ENCODE measurements around the gene NUP88.
"Not testable (repeated sequence)": the region's sequence is repeated elsewhere in the genome, so short reads cannot be mapped to it uniquely, and the experiment has no call there.

NUP88 gene

DNA sequence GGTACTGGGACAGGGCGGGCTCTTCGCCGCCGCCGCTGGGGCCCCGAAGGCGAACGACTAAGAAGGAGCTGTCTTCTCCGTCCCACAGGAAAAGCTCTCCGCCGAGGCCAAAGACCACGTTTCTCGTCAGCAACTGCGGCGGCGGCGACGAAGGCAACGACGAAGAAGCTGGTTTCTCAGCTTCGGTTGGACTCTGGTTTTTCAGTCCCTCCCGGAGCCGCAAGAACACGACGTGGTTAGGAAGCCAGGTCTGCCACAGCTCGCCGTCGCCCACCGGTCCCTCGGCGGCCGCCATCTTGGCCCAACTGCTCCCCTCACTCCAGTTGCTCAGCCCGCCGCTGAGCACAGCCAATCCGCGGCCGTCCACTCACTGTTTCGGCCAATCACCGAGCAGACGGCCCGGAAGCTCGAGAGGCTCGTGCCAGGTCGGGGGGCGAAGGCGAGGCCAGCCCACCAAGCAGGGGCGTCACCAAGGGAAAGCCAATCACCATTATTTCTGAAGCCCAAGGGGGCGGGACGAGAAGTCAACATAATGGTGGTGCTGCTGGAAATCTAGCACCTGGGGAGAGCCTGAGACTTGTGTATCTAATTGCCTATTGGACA, at the start of gene NUP88:
Gene NUP88 (minus strand): TSS at position 307 of the 603 bp plus-strand sequence. CDS start 12 bp downstream, at position 295.
- DNase-seq, result peak; percentile 98

DNA sequence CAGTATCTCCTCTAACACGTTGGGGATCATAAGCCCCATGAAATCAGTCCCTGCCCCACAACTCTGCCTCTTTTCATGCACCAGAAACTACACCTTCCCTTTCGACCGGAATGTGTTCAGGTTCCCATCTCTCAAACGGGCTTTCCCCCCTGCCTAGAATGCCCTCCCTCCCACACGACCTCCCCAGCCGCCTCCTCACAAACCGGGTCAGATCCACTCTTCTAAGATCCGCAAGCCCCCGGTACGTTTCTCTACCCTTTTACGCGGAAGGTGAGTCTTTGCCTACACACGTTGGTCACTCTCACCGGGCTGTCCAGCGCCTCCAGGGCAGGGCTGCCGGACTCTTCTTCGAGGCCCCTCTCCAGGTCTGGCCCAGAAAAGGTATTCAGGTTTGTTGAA, 48.6 kb upstream of the NUP88 start:
- DNase-seq, result no peak

DNA sequence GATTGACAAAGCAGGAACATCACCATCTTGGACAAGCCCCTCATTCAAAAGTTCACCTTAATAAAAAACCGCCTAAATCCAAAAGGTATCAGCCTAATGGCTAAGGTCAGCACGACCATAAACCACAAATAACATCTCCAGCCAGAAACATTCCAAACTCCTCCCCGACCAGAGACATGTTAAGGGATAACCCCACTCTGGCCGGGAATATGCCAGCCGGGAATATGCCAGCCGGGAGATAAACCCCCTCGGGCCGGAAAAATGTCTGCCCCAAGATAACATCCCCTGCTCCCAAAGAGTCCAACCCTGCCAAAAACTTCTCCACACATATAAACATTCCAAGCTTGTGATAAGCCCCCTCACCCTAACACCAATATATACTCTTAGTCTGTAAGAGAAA, 48.0 kb upstream of the NUP88 start:
- no peak for DNase-seq

DNA sequence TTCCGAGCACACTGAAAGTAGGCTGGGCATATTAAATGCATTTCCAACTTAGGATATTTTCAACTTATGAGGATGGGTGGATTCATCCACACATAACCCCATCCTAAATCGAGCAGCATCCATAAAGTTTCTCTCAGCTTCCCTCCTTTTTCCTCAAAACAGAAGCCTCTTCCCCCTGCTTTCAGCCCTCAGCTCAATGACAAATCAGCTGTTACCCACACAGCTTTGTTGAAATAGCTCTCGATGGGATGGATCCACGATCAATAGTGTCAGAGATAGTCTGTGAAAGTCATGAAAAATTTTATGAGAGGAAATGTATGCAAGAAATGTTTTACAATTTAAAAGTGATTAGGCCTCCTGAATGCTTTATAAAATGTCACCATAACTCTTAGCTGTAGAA, 46.8 kb upstream of the NUP88 start:
- DNase-seq, result no peak

DNA sequence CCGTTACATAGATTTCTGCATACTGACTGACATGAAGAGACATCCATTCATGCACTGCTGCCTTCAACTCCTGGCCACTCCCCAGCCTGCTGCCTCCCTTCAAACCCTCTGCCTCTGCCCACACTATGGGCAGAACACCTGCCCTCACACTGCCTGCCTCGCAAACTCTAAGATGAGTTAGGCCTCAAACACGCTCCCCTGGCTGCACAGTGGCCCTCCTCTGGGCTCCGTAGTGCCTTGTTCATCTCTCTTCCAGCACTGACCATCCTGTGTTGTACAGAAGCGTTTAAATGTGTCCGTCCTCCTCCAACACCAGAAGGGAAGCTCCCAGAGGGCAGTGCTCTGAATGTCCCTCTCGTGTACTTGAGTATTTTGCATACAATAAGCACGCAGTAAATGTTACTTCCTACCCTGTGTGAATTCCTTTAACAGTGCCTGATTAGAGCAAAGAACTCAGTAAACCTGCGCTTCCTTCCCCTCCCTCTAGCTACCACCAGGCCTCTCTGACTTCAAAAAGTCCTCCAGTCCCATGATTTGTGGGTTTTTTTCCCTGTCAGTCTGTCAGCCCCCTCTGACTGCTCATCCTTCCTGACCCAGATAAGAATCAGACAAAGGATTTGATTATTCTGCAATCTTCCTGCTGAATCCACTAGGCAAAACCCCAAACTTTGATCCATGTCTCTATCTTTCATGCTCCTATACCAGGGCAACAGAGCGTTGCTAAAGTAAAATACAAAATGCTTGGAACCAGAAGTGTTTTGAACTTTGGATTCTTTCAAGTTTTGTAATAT, 45.5 kb upstream of the NUP88 start:
- no peak for DNase-seq

DNA sequence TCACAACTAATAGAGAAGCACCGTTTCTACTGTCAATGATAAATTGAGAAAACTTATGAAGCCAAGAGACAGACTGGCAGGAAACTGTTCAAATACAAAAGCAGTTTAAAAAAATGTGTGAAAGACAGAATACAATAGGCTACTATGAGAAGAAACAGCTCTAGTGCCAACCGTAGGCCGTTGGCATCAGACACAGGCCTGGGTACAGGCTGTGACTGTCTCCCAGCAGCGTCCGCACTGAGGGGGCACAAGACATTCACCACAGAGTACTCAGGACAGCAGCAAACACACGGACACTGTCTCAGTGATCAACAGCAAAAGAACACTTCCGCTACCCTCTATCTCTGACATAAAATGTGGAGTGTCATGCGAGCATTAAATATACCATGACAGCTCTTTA, 27.3 kb upstream of the NUP88 start:
- DNase-seq, result no peak

DNA sequence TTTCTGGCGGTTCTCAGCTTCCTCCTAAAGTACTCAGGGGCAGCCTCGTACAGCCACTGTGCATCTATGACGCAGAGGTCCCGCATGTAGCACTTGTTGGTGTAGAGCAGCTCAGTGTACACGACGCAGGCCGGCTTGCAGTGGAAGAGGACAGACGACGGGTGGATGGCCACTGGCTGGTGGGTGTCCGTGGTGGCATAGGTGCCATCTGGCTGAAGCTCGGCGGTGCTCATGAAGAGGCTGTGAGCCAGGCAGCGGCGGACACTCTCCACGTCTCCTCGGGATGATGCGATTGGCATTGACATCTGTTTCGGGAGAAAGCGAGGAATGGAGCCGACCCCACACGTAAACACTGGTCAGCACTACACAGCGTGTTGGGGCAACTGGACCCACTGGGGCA, 24.7 kb upstream of the NUP88 start:
- DNase-seq, result no peak

DNA sequence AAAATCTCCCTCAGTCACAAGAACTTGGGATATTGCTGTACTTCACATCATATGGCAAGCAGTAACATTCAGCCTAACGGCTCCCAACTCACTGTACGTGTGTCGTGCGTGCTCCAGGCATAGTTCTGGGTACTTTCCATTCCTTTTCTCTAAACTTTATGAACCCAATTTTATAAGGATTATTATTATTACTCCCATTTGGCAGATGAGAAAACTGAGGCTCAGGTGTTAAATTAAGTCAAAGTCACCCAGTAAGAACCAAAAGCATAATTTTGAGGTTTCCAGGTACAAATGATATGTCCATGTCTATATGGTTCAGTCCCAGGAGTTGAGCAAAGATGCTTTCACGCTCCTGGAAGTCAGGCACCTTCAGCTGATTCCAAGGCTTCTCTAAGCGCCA, 24.3 kb upstream of the NUP88 start:
- no peak for DNase-seq

DNA sequence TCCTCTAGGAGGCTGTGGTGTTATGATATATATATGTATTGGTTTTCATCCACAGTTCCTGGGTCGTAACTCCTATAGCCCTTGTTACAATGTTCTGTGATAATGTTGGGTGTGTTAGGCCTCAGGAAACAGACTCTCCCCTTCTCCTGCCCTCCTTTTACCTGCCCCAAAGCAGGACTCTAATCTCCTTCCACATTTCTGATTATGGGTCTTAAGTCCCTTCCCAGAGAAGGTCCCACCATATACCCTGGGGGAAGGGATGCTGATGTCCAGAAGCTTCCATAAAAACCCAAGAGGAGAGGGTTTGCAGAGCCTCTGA, 19.9 kb upstream of the NUP88 start:
- no peak for DNase-seq

DNA sequence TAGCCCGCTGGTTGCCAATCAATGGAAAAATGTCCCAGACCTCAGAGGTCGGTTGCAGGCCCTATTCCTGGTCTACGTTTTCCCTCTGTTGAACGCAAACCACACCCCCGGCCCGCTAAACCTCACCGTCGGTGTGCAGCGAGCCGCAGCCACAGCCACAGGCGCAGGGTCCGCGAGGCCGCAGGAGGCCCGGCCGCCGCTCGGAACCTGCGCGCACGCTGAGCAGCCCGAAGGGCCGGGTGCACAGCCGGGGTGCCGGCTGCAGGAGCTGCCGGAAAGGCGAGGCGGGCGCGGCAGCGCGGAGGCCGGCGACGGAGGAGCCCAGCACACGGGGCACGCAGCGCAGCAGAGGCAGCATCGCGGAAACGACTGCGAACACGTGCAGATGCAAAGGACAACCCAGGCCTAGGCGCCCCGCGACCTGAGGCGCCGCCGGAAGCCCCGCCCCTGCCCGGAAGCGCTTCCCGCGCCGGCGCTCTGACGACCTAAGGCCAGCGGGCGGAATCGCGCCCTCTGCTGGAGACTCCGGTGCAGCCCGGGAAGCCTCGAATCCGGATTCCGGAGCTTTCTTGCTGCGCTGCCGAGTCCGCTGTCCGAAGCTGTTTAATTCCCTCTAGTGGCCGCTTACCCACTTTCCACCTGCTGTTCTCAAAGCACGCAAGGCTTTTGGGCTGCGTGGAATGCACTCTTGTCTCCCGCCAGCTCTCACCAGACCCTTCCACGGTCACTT, 19.4 kb upstream of the NUP88 start, which contains the start of gene C1QBP:
Gene C1QBP (minus strand): TSS at position 440 of the 730 bp plus-strand sequence. CDS start 82 bp downstream, at position 358.
- DNase-seq, result peak; percentile 90

DNA sequence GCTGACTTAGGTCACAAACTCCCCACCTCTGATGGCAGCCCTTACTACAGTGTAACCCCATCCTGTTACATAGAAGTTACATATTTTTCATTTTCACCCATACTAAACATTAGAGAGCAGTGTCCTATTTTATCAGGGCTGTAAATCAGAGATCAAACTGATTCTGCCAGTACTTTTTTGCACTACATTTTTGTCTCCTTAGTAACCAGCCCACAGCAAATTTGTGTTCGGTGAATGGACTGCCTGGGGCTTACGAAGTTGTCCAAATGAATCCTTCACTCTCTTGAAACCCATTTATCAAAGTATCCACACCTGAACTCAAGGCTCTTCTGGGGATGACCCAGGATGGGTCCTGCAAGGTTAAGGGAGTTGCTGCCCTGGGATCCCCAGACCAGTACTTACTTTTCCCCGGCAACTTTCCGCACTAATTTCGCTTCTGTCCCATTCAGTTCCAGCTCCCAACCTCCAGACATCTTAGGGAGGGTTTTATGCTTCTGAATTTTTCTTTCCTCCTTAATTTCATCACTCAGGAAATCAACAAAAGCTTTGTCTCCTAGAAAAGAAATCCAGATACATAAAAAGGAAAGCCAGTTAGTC, 18.4 kb upstream of the NUP88 start:
- DNase-seq, result no peak

DNA sequence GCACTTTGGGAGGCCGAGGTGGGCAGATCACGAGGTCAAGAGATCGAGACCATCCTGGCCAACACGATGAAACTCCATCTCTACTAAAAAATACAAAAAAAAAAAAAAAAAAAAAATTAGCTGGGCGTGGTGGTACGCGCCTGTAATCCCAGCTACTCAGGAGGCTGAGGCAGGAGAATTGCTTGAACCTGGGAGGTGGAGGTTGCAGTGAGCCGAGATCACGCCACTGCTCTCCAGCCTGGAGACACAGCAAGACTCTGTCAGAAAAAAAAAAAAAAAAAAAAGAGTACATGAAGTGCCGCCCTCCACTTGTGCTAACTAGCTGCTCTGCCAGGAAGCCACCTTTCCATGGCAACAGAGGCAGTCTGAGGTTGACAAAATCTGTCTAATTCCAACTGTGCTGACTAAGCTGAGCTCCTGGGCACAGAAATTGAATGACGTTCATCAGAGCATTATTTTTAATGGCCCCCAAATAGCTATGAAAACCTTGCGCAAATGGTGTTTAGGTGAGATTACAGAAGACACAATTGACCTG, 16.4 kb upstream of the NUP88 start:
- not testable (repeated sequence) for DNase-seq

DNA sequence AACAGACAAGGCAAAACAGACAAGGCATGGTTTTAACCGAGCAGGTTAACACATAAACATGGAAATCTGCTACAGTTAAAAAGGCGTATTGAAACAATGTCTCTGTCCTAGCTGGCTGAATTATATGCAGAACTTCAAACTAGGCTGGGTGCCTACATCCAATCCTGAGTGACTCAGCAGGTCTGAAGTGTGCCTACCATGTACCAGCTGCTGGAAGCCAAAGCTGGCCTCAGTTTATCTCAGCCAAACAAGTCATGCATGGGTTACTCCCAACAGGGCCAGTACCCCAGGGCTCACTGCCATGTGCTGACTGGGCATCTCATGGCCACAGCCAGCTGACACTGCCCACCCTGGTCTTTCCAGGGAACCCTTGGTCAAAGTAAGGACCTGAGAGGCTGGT, 15.5 kb upstream of the NUP88 start:
- DNase-seq, result no peak

DNA sequence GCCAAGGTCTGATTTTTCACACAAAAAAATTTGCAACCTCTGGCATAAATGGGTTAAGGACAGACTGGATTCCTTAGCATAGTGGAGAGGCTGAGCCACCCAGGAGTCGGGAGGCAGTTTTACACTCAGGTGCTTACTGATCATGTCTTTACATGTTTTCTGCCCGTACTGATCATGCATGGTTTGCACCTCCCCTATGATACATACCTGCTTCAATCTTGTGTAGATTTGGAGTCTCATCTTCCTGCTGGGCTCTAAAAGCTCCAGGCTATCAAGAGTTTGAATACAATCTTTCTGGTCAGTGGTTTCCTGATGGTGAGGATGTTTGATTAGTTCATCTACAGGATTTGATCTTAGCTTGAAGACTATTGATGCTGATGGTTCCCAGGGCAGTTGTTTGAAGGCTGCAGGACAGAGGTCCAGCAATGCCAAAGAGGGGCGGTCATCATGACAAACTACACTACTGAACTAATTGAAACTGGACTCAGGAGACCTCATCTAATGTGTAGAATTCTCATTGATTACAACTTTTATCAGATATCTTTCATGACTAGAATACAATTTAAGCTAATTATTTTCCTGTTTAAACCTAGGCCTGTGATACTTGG, 12.6 kb upstream of the NUP88 start:
- DNase-seq, result no peak

DNA sequence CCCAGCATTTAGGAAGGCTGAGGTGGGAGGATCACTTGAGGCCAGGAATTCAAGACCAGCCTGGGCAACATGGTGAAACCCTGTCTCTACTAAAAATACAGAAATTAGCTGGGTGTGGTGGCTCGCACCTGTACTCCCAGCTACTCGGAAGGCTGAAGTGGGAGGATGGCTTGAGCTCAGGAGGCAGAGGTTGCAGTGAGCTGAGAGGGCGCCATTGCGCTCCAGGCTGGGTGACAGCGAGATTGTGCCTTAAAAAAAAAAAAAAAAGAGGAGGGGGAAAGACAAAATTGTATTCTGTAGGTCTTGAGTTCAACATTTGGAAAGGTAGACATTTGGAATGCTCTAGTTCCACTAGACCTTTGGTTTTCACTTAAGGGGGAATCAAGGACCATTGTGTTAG, 11.8 kb upstream of the NUP88 start:
- not testable (repeated sequence) for DNase-seq

DNA sequence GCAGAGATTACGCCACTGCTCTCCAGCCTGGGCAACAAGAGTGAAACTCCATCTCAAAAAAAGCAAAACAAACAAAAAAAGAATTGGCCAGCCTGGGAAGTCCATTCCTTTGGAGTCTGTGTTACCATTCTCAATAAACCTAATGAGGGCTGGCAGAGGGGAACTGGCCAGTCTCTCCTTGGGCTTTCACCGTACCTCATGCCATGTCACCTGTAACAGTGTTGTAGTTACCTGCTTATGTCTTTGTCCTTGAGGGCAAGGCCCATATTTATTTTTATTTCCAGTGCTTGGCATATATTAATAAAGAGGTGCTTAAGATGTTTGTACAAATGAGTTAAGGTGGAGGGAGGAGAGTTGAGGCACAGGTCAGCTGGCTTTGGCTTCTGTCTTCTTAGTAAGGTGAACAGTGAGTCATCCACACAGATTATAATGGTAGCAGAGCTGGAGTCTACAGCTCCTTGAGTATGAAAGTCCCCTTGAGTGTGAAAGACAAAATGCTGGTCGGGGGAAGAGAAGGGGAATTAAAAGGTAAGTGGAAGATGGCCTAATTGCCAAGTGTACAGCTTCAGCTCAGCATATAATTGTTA, 11.0 kb upstream of the NUP88 start:
- no peak for DNase-seq

DNA sequence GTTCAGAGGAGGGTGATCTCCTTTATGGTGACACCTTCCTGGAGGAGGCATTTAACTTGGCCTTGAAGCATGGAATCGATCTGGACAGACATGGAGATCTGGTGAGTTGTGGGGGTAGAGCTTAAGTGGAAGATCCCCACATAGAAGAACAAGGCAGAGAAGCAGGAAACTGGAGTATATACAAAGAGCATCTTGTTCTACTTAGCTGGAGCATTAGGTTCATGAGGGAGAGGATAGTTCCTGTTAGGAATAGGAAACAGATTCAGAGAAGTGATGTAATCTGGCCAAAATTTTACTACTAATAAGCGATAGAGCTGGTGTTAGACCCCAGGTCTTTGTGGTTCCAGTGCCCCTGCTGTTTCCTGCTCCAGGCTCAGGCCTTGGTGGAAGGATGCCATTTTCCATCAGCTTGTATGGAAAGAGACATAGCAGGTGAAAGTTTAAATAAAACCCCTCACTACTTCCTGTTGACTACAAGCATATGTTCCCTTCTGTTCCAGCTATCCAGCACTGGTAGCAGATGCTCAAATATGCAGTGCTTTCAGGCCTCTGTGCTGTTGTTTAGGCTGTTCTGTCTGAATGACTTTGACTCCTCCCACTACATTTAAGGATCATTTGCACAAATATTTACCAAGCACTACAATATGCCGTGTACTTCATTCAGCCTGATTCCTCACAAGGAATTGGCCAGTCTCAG, 9.9 kb upstream of the NUP88 start:
- no peak for DNase-seq

DNA sequence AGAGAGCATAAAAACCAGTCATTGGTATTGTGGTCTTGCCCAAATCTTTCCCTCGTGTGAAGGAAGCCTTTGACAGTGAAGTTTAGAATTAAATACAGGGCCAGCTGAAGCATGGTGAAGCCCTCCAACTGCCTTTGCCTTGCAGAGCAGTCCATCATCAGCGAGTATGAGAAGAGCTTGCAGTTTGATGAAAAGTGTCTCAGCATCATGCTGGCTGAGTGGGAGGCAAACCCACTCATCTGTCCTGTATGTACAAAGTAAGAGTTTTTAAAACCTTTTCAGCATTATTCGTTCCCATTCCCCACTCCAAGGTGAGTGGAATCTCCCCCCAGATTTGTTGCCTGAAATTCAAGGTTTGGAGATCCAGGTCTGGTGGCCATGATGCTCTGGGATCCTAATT, 6.4 kb upstream of the NUP88 start:
- no peak for DNase-seq

DNA sequence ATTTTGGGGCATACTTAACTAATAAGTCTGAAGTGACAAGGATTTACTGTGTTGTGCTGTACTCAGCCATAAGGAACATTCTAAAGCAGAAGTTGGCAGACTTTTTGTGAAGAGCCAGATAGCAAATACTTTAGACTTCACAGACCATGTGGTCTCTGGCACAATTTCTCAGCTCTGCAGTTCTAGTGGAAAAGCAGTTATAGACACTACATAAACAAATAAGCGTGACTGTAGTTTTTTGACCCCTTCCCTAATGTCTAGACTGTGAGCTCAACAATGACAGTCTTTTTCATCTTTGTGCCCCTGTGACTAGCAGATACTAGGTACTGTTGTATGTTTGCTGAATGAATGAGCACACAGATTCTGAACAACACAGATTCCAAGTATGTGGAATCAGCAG, 5.4 kb upstream of the NUP88 start:
- no peak for DNase-seq

DNA sequence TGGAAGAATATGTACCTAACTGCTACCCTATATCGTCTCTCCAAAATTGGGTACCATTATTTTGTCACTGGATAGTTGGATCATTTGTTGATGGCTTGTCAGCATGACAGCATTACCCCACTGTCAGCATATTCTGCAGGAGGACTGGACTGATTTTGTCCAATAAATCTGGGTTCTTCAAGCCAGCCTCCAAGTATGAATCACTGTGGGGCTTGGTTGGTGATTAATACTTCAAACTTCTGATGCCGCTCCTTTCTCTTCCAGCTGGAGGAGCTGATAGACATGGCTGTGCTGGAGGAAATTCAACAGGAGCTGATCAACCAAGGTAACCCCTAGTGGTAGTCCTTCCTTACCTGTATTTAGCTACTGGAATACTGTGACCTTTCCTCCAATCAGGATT, 3.0 kb upstream of the NUP88 start:
- no peak for DNase-seq

DNA sequence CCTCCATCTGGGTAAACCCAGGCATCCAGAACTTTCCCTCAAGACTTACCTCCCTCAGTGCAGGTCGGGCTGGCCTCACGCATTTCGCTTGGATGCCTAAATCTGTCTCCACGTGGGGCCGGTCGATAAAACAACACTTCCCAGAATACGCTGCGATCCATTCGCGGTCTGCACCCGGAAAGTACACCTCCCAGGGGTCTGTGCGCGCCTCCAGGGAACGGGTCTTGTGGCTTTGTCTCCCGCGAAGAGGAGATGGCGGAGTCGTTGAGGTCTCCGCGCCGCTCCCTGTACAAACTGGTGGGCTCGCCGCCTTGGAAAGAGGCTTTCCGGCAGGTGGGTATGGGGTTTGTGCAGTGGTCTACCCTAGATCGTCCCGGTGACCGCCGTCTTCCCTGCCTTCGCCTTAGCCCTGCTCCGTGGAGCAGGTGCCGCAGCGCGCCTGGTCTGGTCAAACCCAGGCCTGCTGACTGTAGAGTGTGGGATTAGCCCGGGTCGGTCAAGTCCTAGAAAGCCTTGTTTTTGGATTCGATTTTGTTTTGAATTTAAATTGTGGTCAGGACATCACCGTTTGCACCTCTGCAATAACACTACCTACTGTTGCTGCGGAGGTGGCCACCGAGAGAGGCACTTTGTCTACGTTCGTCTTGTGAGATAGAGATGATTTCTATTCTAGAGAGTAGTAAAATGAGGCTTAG, 644 bp upstream of the NUP88 start, which contains the start of gene RPAIN:
Gene RPAIN (plus strand): TSS at position 224 of the 695 bp plus-strand sequence. CDS start 29 bp downstream, at position 253.
- peak; percentile 88 for DNase-seq
